ENCODE results near the gene ZNF214.
"Not testable (repeated sequence)": the region's sequence is repeated elsewhere in the genome, so short reads cannot be mapped to it uniquely, and the experiment has no call there.

The ZNF214 gene

DNA sequence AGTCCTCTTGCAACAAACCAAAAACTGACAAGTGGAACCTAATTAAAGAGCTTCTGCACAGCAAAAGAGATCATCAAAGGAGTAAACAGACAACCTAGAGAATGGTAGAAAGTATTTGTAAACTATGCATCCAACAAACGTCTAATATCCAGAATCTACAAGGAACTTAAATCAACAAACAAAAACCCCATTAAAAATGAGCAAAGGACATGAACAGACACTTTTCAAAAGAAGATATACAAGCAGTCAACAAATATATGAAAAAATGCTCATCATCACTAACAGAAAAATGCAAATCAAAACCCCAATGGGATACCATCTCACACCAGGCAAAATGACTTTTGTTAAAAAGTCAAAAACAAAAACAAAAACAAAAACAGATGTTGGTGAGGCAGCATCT lies 33.7 kb downstream of the ZNF214 start:
- no peak for DNase-seq

GRCh38 chr11:6979365-6979764 lies 40.8 kb downstream of the ZNF214 start:
- DNase-seq, result no peak

DNA sequence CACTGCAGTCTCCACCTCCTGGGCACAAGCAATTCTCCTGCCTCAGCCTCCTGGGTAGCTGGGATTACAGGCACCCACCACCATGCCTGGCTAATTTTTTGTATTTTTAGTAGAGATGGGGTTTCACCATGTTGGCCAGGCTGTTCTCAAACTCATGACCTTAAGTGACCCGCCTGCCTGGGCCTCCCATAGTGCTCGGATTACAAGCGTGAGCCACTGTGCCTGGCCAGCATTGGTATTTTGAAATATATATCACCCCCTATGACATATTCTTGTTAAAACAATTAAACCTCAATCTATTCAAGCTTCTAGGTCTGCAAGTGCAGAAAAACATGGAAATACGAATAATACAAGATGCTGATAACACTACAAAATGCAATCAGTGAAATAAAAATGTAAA lies 50.3 kb downstream of the ZNF214 start:
- DNase-seq, result not testable (repeated sequence)

- DNase-seq, result no peak
These were observed 51.3 kb downstream of the ZNF214 start for GRCh38 chr11:6968816-6969215.

- no peak for DNase-seq
These were observed 57.5 kb downstream of the ZNF214 start for GRCh38 chr11:6962673-6963072.

DNA sequence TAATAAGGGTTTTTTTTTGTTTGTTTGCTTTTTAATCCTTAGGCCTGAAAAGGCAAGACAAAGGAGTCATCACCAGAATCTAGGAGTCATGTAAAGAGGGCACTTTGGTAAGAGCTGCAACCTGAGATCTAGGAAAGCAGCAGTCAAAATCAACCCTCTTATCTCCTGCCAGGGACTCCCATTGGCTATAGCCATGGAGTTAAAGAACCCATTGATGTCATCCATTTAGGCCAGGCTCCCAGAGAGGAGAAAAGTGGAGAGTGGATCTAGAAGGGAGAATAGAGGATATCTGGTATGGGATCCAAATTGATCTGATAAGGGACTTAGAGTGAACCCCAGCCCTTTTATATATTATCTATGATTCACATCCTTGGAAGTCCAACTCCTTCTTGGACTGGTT lies 58.0 kb downstream of the ZNF214 start:
- DNase-seq, result no peak

- DNase-seq, result not testable (repeated sequence)
These were observed 65.9 kb downstream of the ZNF214 start for GRCh38 chr11:6954248-6954647.

All from hippocampal formation (tissue), 2 donors.